ENCODE measurements around the gene FOXD2.

The FOXD2 gene

GRCh38 chr1:47437447-47438164 is at the start of gene FOXD2:
TSS of gene FOXD2 (plus strand) at chr1:47438044. CDS start at chr1:47438136, 92 bp downstream.
- peak in 39 of 42 donors; percentile 24 to 88 (median 68) for DNase-seq
- intact Hi-C loops (cut with DNase I), result loop anchor here (5.0 kb wide), 1 partner anchor 275 kb away; no protein-coding TSS in a partner anchor

- intact Hi-C loops (cut with DNase I), result no loop called here
- DNase-seq, result peak; percentile 16 to 76 (median 53)
Observed at GRCh38 chr1:47388891-47389238, 49.0 kb upstream of the FOXD2 start.

- no peak for DNase-seq
- intact Hi-C loops (cut with DNase I), result no loop called here
Observed at GRCh38 chr1:47389731-47390130, 48.1 kb upstream of the FOXD2 start.

- intact Hi-C loops (cut with DNase I), result no loop called here
- DNase-seq, result no peak
Observed at GRCh38 chr1:47390843-47391242, 47.0 kb upstream of the FOXD2 start.

- no peak for DNase-seq
- intact Hi-C loops (cut with DNase I), result no loop called here
Observed at GRCh38 chr1:47393141-47393540, 44.7 kb upstream of the FOXD2 start.

GRCh38 chr1:47395433-47395832 is 42.4 kb upstream of the FOXD2 start:
- intact Hi-C loops (cut with DNase I), result no loop called here
- DNase-seq, result no peak

GRCh38 chr1:47396671-47397196 is 41.1 kb upstream of the FOXD2 start:
- intact Hi-C loops (cut with DNase I), result no loop called here
- no peak for DNase-seq

GRCh38 chr1:47399138-47399845 is 38.6 kb upstream of the FOXD2 start:
- intact Hi-C loops (cut with DNase I), result no loop called here
- DNase-seq, result no peak

- intact Hi-C loops (cut with DNase I), result no loop called here
- DNase-seq, result no peak
Observed at GRCh38 chr1:47399846-47400155, 38.0 kb upstream of the FOXD2 start.

GRCh38 chr1:47401761-47402160 is 36.1 kb upstream of the FOXD2 start:
- no peak for DNase-seq
- intact Hi-C loops (cut with DNase I), result no loop called here

GRCh38 chr1:47402591-47402990 is 35.3 kb upstream of the FOXD2 start:
- no peak for DNase-seq
- intact Hi-C loops (cut with DNase I), result no loop called here

- intact Hi-C loops (cut with DNase I), result no loop called here
- no peak for DNase-seq
Observed at GRCh38 chr1:47403321-47403910, 34.4 kb upstream of the FOXD2 start.

GRCh38 chr1:47405697-47406096 is 32.1 kb upstream of the FOXD2 start:
- DNase-seq, result no peak
- intact Hi-C loops (cut with DNase I), result no loop called here

GRCh38 chr1:47406966-47407365 is 30.9 kb upstream of the FOXD2 start:
- DNase-seq, result no peak
- intact Hi-C loops (cut with DNase I), result no loop called here

- DNase-seq, result no peak
- intact Hi-C loops (cut with DNase I), result no loop called here
Observed at GRCh38 chr1:47407481-47407880, 30.4 kb upstream of the FOXD2 start.

- DNase-seq, result peak in 39 of 42 donors; percentile 8 to 82 (median 48)
- intact Hi-C loops (cut with DNase I), result no loop called here
Observed at GRCh38 chr1:47409311-47410067, 28.4 kb upstream of the FOXD2 start.

GRCh38 chr1:47410068-47410455 is 27.8 kb upstream of the FOXD2 start:
- intact Hi-C loops (cut with DNase I), result no loop called here
- no peak for DNase-seq

- DNase-seq, result no peak
- intact Hi-C loops (cut with DNase I), result no loop called here
Observed at GRCh38 chr1:47411436-47411835, 26.4 kb upstream of the FOXD2 start.

- no peak for DNase-seq
- intact Hi-C loops (cut with DNase I), result no loop called here
Observed at GRCh38 chr1:47412437-47412836, 25.4 kb upstream of the FOXD2 start.
